DOHH2 (cell line): ENCODE measurements around the gene AP3S2.

Experiments
- H3F3A ChIP-seq: fragments of 200-600 bp; sonication (generic), shearing (Covaris generic); 2 replicates; pipeline ENCODE4 v1.6.0; 2016; ENCODE audit warnings: antibody characterized with exemption, mild to moderate bottlenecking; ENCODE audit not compliant: control insufficient read depth, insufficient read depth
- H3K27ac ChIP-seq: fragments of 200-600 bp; sonication (generic); 2 replicates; pipeline ENCODE4 v1.5.1; 2014; ENCODE audit warnings: low read depth, mild to moderate bottlenecking, low read length, moderate library complexity
- H3K27me3 ChIP-seq: fragments of 200-600 bp; sonication (generic); 2 replicates; pipeline ENCODE4 v1.6.1; 2014; ENCODE audit warnings: mild to moderate bottlenecking, low read length, mixed read lengths; ENCODE audit not compliant: control insufficient read depth
- H3K36me3 ChIP-seq: fragments of 200-600 bp; sonication (generic); 2 replicates; pipeline ENCODE4 v1.6.1; 2014; ENCODE audit warnings: mild to moderate bottlenecking, low read length, moderate library complexity, mixed read lengths; ENCODE audit not compliant: control insufficient read depth
- H3K4me1 ChIP-seq: fragments of 200-600 bp; sonication (generic); 2 replicates; pipeline ENCODE4 v1.6.1; 2014; ENCODE audit warnings: mild to moderate bottlenecking, low read length, mixed read lengths; ENCODE audit not compliant: control insufficient read depth
- H3K4me2 ChIP-seq: fragments of 200-600 bp; sonication (generic); 2 replicates; pipeline ENCODE4 v1.6.0; 2014; ENCODE audit warnings: mild to moderate bottlenecking, low read length, moderate library complexity
- H3K4me3 ChIP-seq: fragments of 200-600 bp; sonication (generic); 2 replicates; pipeline ENCODE4 v1.5.1; 2014; ENCODE audit warnings: mild to moderate bottlenecking, low read length, mixed read lengths
- H3K79me2 ChIP-seq: fragments of 200-600 bp; sonication (generic); 2 replicates; pipeline ENCODE4 v1.6.1; 2014; ENCODE audit warnings: mild to moderate bottlenecking, low read length, mixed read lengths; ENCODE audit not compliant: control insufficient read depth
- H3K9me2 ChIP-seq: fragments of 200-600 bp; sonication (generic); replicated peaks from 2 replicates; pipeline ENCODE4 v1.6.1; 2014; ENCODE audit warnings: mild to moderate bottlenecking, low read length, mixed read lengths; ENCODE audit not compliant: control insufficient read depth
- H3K9me3 ChIP-seq: fragments of 200-600 bp; sonication (generic); 2 replicates; pipeline ENCODE4 v1.6.1; 2014; ENCODE audit warnings: antibody characterized with exemption, low read length, mixed read lengths; ENCODE audit not compliant: control insufficient read depth, insufficient read depth
- H4K20me1 ChIP-seq: fragments of 200-600 bp; sonication (generic); 2 replicates; pipeline ENCODE4 v1.6.0; 2014; ENCODE audit warnings: low read depth, mild to moderate bottlenecking, antibody characterized with exemption, low read length, moderate library complexity; ENCODE audit not compliant: control insufficient read depth, insufficient read depth
- EZH2phosphoT487 ChIP-seq: fragments of 200-600 bp; sonication (generic); IDR thresholded peaks from 2 replicates; pipeline ENCODE4 v1.6.1; 2017; ENCODE audit warnings: borderline replicate concordance, mild to moderate bottlenecking, antibody characterized with exemption, low read length, moderate library complexity, mixed read lengths
- TF ChIP-seq, protein P1 (sequence below): fragments of 200-600 bp; sonication (generic); IDR thresholded peaks from one replicate; pipeline ENCODE4 v1.5.1; 2014; ENCODE audit warnings: antibody characterized with exemption, mild to moderate bottlenecking, low read depth, low read length; ENCODE audit not compliant: poor library complexity, severe bottlenecking

Gene AP3S2

GRCh38 chr15:89825271-89825940, 68.4 kb downstream of the AP3S2 start:
- no peaks in the 10 kb centered on the region for H3K4me1 ChIP-seq
- peaks cover 12% of the 10 kb centered on the region for H3K27me3 ChIP-seq
- TF ChIP-seq, protein P1, sequence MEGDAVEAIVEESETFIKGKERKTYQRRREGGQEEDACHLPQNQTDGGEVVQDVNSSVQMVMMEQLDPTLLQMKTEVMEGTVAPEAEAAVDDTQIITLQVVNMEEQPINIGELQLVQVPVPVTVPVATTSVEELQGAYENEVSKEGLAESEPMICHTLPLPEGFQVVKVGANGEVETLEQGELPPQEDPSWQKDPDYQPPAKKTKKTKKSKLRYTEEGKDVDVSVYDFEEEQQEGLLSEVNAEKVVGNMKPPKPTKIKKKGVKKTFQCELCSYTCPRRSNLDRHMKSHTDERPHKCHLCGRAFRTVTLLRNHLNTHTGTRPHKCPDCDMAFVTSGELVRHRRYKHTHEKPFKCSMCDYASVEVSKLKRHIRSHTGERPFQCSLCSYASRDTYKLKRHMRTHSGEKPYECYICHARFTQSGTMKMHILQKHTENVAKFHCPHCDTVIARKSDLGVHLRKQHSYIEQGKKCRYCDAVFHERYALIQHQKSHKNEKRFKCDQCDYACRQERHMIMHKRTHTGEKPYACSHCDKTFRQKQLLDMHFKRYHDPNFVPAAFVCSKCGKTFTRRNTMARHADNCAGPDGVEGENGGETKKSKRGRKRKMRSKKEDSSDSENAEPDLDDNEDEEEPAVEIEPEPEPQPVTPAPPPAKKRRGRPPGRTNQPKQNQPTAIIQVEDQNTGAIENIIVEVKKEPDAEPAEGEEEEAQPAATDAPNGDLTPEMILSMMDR, result no peak
- TF ChIP-seq EZH2phosphoT487, result no peak
- H3K9me2 ChIP-seq, result no peaks in the 10 kb centered on the region
- no peaks in the 10 kb centered on the region for H3K9me3 ChIP-seq
- H3F3A ChIP-seq, result no peaks in the 10 kb centered on the region
- no peaks in the 10 kb centered on the region for H4K20me1 ChIP-seq
- H3K4me3 ChIP-seq, result no peak overlapping the region
- no peak overlapping the region for H3K4me2 ChIP-seq
- H3K79me2 ChIP-seq, result no peaks in the 10 kb centered on the region
- H3K27ac ChIP-seq, result no peak overlapping the region
- H3K36me3 ChIP-seq, result no peaks in the 10 kb centered on the region

DNA sequence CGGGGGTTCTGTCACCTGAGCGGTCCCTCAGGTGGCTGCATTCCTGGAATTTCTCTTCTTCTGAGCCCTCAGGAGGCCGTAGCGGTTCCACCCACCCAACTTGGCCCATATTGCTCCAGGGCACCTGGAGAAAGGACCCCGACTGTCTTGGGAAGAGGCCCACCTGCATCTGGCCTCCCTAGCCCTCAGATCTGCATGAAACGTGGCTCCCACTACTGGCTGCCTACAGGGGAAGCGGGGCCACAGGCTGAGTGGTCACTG, 69.3 kb downstream of the AP3S2 start:
- peaks cover 12% of the 10 kb centered on the region for H3K27me3 ChIP-seq
- H3K4me1 ChIP-seq, result no peaks in the 10 kb centered on the region
- H4K20me1 ChIP-seq, result no peaks in the 10 kb centered on the region
- H3K36me3 ChIP-seq, result no peaks in the 10 kb centered on the region
- H3K27ac ChIP-seq, result no peak overlapping the region
- H3K4me2 ChIP-seq, result no peak overlapping the region
- no peaks in the 10 kb centered on the region for H3K9me3 ChIP-seq
- H3K9me2 ChIP-seq, result no peaks in the 10 kb centered on the region
- H3K79me2 ChIP-seq, result no peaks in the 10 kb centered on the region
- no peaks in the 10 kb centered on the region for H3F3A ChIP-seq
- no peak overlapping the region for H3K4me3 ChIP-seq
- TF ChIP-seq, protein P1, result no peak
- no peak for TF ChIP-seq EZH2phosphoT487

DNA sequence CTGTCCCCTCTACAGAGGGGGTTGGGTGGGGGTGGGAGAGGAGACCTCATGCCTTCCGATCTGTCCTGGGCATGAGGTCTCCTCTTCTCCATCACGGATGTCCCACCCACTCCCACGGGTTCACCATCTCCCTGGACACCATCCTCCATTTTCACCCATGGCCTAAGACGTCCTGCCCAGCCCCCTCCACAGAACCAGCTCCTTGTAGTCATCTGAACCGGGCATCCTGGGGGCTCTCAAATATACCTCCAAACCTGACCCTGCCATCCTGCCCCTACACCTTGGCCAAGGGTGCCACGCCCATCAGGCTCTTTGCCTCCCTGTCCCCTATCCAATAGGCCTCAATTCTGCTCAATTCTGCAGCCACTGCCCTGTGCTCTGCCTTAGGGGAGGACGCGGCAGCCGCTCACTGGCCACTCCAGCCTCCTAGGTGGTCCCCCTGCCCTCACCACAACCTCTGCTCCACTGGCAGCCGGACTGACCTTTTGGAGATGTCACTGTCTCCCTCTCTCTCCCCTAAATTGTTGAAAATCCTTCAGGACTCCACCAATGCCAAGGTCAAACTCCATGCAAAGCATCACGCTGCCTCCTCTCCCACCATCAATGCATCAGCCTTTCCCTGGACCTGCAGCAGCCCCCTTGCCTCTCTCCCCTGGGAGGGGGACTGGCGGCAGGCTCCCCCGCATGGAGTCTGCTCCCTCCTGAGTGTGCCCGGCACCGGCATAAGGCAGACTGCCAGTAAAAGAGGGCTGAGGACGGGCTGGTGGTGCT, 69.8 kb downstream of the AP3S2 start:
- TF ChIP-seq EZH2phosphoT487, result no peak
- TF ChIP-seq, protein P1, result no peak
- no peaks in the 10 kb centered on the region for H3F3A ChIP-seq
- H3K4me1 ChIP-seq, result no peaks in the 10 kb centered on the region
- no peaks in the 10 kb centered on the region for H3K9me3 ChIP-seq
- H3K36me3 ChIP-seq, result no peaks in the 10 kb centered on the region
- H3K79me2 ChIP-seq, result no peaks in the 10 kb centered on the region
- no peak overlapping the region for H3K4me2 ChIP-seq
- H3K27me3 ChIP-seq, result peaks cover 12% of the 10 kb centered on the region
- H3K4me3 ChIP-seq, result no peak overlapping the region
- H4K20me1 ChIP-seq, result no peaks in the 10 kb centered on the region
- H3K9me2 ChIP-seq, result no peaks in the 10 kb centered on the region
- no peak overlapping the region for H3K27ac ChIP-seq
